Measurements from ENCODE around the gene OR2J3.

- TF ChIP-seq, protein P1, sequence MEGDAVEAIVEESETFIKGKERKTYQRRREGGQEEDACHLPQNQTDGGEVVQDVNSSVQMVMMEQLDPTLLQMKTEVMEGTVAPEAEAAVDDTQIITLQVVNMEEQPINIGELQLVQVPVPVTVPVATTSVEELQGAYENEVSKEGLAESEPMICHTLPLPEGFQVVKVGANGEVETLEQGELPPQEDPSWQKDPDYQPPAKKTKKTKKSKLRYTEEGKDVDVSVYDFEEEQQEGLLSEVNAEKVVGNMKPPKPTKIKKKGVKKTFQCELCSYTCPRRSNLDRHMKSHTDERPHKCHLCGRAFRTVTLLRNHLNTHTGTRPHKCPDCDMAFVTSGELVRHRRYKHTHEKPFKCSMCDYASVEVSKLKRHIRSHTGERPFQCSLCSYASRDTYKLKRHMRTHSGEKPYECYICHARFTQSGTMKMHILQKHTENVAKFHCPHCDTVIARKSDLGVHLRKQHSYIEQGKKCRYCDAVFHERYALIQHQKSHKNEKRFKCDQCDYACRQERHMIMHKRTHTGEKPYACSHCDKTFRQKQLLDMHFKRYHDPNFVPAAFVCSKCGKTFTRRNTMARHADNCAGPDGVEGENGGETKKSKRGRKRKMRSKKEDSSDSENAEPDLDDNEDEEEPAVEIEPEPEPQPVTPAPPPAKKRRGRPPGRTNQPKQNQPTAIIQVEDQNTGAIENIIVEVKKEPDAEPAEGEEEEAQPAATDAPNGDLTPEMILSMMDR (IDR thresholded peaks at IDR 0.05) = no peak
- TF ChIP-seq POLR2A (IDR thresholded peaks at IDR 0.05) = no peak
These were observed 21.6 kb downstream of the OR2J3 start for GRCh38 chr6:29129326-29130012.

Measured in right lobe of liver (tissue), 4 donors.